ENCODE data around the gene SCAF4. TPM values are rescaled to one million over a fixed set of nuclear protein-coding genes. Genes with fewer than 3 reads are reported as not detected.
"Not testable (repeated sequence)": the region's sequence is repeated elsewhere in the genome, so short reads cannot be mapped to it uniquely, and the experiment has no call there.

Gene SCAF4
- total and polyA plus RNA-seq, 2 donors (not counting 3 experiments of a cell fraction or from before 2014, with no cell fraction given) = 12.2 to 41.2 TPM

- Histone ChIP-seq H2AFZ (ENCODE audit: low read depth, low read length) (no peak overlapping the region), H3K4me3 (replicated peaks in 1 of 3; ENCODE audit: insufficient read depth in 1 of 3, low read depth in 1 of 3, low read length in 3 of 3) (no peak overlapping the region), H3K9me1 (replicated peaks; ENCODE audit: control insufficient read depth, extremely low read depth, insufficient read depth, low read length) (no peaks in the 10 kb centered on the region), H3K27ac (ENCODE audit: insufficient read depth, low read depth, low read length) (no peak overlapping the region), H3K4me2 (ENCODE audit: insufficient read depth, low read length) (no peak overlapping the region), H3K36me3 (ENCODE audit: control insufficient read depth in 2 of 2, extremely low read depth in 1 of 2, insufficient read depth in 2 of 2, low read length in 2 of 2) (no peaks in the 10 kb centered on the region), H3K9me3 (replicated peaks; ENCODE audit: control insufficient read depth, insufficient read depth, low read length) (no peaks in the 10 kb centered on the region), H3K4me1 (ENCODE audit: control insufficient read depth, extremely low read depth, insufficient read depth, low read length) (no peaks in the 10 kb centered on the region), H3K27me3 (ENCODE audit: control insufficient read depth in 2 of 2, insufficient read depth in 2 of 2, low read length in 2 of 2) (no peaks in the 10 kb centered on the region), H3K79me2 (ENCODE audit: control insufficient read depth, insufficient read depth, low read length) (no peaks in the 10 kb centered on the region), H4K20me1 (replicated peaks; ENCODE audit: control insufficient read depth, extremely low read depth, insufficient read depth, low read length) (no peaks in the 10 kb centered on the region), H3K9ac (replicated peaks; ENCODE audit: extremely low read depth, insufficient read depth, low read length) (no peak overlapping the region)
- ChIA-PET CTCF (interaction anchor here (0.6 to 1.0 kb wide), 2 partner anchors 49 to 74 kb away, joined by 3 read pairs; no protein-coding TSS in a partner anchor), POLR2A (no interaction called here)
- TF ChIP-seq EZH2 (IDR thresholded peaks at IDR 0.05; ENCODE audit: borderline replicate concordance, low read depth, low read length, severe bottlenecking) (no peak), POLR2AphosphoS5 (IDR thresholded peaks at IDR 0.05; ENCODE audit: insufficient read depth, low read depth, low read length) (no peak), CTCF (IDR thresholded peaks at IDR 0.05; ENCODE audit: extremely low read depth in 1 of 2, insufficient read depth in 1 of 2, low read depth in 1 of 2, low read length in 2 of 2) (no peak), MAX (IDR thresholded peaks at IDR 0.05; ENCODE audit: insufficient read depth, insufficient read length) (no peak), POLR2A (IDR thresholded peaks at IDR 0.05; ENCODE audit: low read depth, low read length) (no peak), JUN (IDR thresholded peaks at IDR 0.05; ENCODE audit: borderline replicate concordance, insufficient read depth, insufficient read length, low read depth) (no peak), MYC (IDR thresholded peaks at IDR 0.05; ENCODE audit: low read depth, low read length) (no peak), GATA2 (IDR thresholded peaks at IDR 0.05; ENCODE audit: insufficient read depth, insufficient read length, low read depth, low read length) (no peak), FOS (IDR thresholded peaks at IDR 0.05; ENCODE audit: borderline replicate concordance, insufficient read depth, low read length) (no peak)
- no peak for FAIRE-seq
- dilution Hi-C loops (cut with MboI; ENCODE audit: extremely low pct_ligation_motif_present, low sequenced_read_pairs) = no loop called here
- intact Hi-C loops (cut with micrococcal nuclease) = no loop called here
- DNase-seq (ENCODE audit: low read depth, low spot score) = no peak
- no TSS peak for BruUV-seq (replicated peaks)
Measured at GRCh38 chr21:31654340-31654739, 77.6 kb downstream of the SCAF4 start.

- dilution Hi-C loops (cut with MboI; ENCODE audit: extremely low pct_ligation_motif_present, low sequenced_read_pairs); FAIRE-seq; intact Hi-C loops (cut with micrococcal nuclease); BruUV-seq (replicated peaks); DNase-seq (ENCODE audit: low read depth, low spot score); H3K9me1 ChIP-seq (replicated peaks; ENCODE audit: control insufficient read depth, extremely low read depth, insufficient read depth, low read length); H3K27ac ChIP-seq (ENCODE audit: insufficient read depth, low read depth, low read length); H3K36me3 ChIP-seq (ENCODE audit: control insufficient read depth in 2 of 2, extremely low read depth in 1 of 2, insufficient read depth in 2 of 2, low read length in 2 of 2); H2AFZ ChIP-seq (ENCODE audit: low read depth, low read length); POLR2A ChIA-PET; H3K9ac ChIP-seq (replicated peaks; ENCODE audit: extremely low read depth, insufficient read depth, low read length); H3K4me3 ChIP-seq (replicated peaks in 1 of 3; ENCODE audit: insufficient read depth in 1 of 3, low read depth in 1 of 3, low read length in 3 of 3); H4K20me1 ChIP-seq (replicated peaks; ENCODE audit: control insufficient read depth, extremely low read depth, insufficient read depth, low read length); CTCF ChIA-PET; H3K4me2 ChIP-seq (ENCODE audit: insufficient read depth, low read length); H3K79me2 ChIP-seq (ENCODE audit: control insufficient read depth, insufficient read depth, low read length); H3K9me3 ChIP-seq (replicated peaks; ENCODE audit: control insufficient read depth, insufficient read depth, low read length); H3K4me1 ChIP-seq (ENCODE audit: control insufficient read depth, extremely low read depth, insufficient read depth, low read length); H3K27me3 ChIP-seq (ENCODE audit: control insufficient read depth in 2 of 2, insufficient read depth in 2 of 2, low read length in 2 of 2): not testable (repeated sequence)
Measured at GRCh38 chr21:31651491-31651890, 80.4 kb downstream of the SCAF4 start.

Measured in endothelial cell of umbilical vein (primary cell).